SK-N-SH (cell line): ENCODE results near the gene CGB7. TPM values are rescaled to one million over a fixed set of nuclear protein-coding genes. Genes with fewer than 3 reads are reported as not detected.

Source experiments
- CTCF ChIA-PET: fragments of 300-600, 350-600 bp; formaldehyde crosslinking; extraction: SDS; loops from one replicate; lab custom pipeline; 2021; lab: Yijun Ruan, JAX
- POLR2A ChIA-PET: fragments of 350-600 bp; sonication (Branson Sonifier 250); formaldehyde crosslinking; extraction: SDS; loops from one replicate; lab custom pipeline; 2020; ENCODE audit warnings: antibody characterized with exemption, inconsistent platforms; lab: Yijun Ruan, JAX
- DNase-seq: peaks from one replicate; pipeline ENCODE4 v3.0.0; 2012
- H2AFZ ChIP-seq: fragments of 200-600 bp; sonication (generic); 2 replicates; pipeline ENCODE4 v1.8.1; 2016; ENCODE audit warnings: antibody characterized with exemption, mild to moderate bottlenecking, low read depth
- H3F3A ChIP-seq: fragments of 200-600 bp; sonication (generic); replicated peaks from 2 replicates; pipeline ENCODE3; 2016; ENCODE audit warnings: antibody characterized with exemption, mild to moderate bottlenecking; ENCODE audit not compliant: insufficient read depth
- H3K27ac ChIP-seq, 2 experiments: fragments of 200-500 bp in 1 of 2; fragments of 200-600 bp in 1 of 2; sonication (Bioruptor generic) in 1 of 2; sonication (generic), shearing (Covaris generic) in 1 of 2; 2 replicates each; pipeline versions ENCODE4 v1.5.1 to v1.6.1; 2014 to 2016; ENCODE audit warnings: low read depth in 2 of 2, inconsistent platforms in 1 of 2, low read length in 1 of 2, mild to moderate bottlenecking in 1 of 2, mixed read lengths in 1 of 2
- H3K27me3 ChIP-seq: fragments of 200-600 bp; sonication (generic), shearing (Covaris generic); 2 replicates; pipeline ENCODE4 v1.6.1; 2016; ENCODE audit warnings: mixed run types; ENCODE audit not compliant: insufficient read depth
- H3K36me3 ChIP-seq, 2 experiments: fragments of 200-500 bp in 1 of 2; fragments of 200-600 bp in 1 of 2; sonication (Bioruptor generic) in 1 of 2; sonication (generic) in 1 of 2; replicated peaks in 1 of 2; 2 replicates each; pipeline versions ENCODE3 to v1.5.1; 2014 to 2016; ENCODE audit warnings: low read length in 1 of 2, mild to moderate bottlenecking in 1 of 2; ENCODE audit not compliant: insufficient read depth in 2 of 2, control insufficient read depth in 1 of 2
- H3K4me1 ChIP-seq, 2 experiments: fragments of 200-500 bp in 1 of 2; fragments of 200-600 bp in 1 of 2; sonication (Bioruptor generic) in 1 of 2; sonication (generic), shearing (Covaris generic) in 1 of 2; 2 replicates each; pipeline versions ENCODE4 v1.5.1 to v1.6.1; 2014 to 2016; ENCODE audit warnings: low read depth in 1 of 2, low read length in 1 of 2, mixed run types in 1 of 2; ENCODE audit not compliant: insufficient read depth in 2 of 2, control insufficient read depth in 1 of 2
- H3K4me2 ChIP-seq: fragments of 200-600 bp; sonication (generic), shearing (Covaris generic); 2 replicates; pipeline ENCODE4 v1.6.1; 2017; ENCODE audit warnings: mixed run types
- H3K4me3 ChIP-seq, 2 experiments: fragments of 200-500 bp in 1 of 2; fragments of 200-600 bp in 1 of 2; sonication (Bioruptor generic) in 1 of 2; sonication (generic), shearing (Covaris generic) in 1 of 2; 2 replicates each; pipeline versions ENCODE4 v1.5.1 to v1.8.1; 2014 to 2016; ENCODE audit warnings: low read depth in 2 of 2, inconsistent platforms in 1 of 2, low read length in 1 of 2, mild to moderate bottlenecking in 1 of 2, mixed read lengths in 1 of 2, moderate library complexity in 1 of 2
- H3K79me2 ChIP-seq: fragments of 200-600 bp; sonication (generic); 2 replicates; pipeline ENCODE4 v1.8.1; 2017; ENCODE audit warnings: mild to moderate bottlenecking; ENCODE audit not compliant: insufficient read depth
- H3K9ac ChIP-seq: fragments of 200-600 bp; sonication (generic); 2 replicates; pipeline ENCODE4 v1.6.1; 2017; ENCODE audit warnings: mixed run types
- H3K9me2 ChIP-seq: fragments of 200-600 bp; sonication (generic); 2 replicates; pipeline ENCODE4 v1.6.1; 2017; ENCODE audit warnings: mixed run types
- H3K9me3 ChIP-seq: fragments of 200-600 bp; sonication (generic); 2 replicates; pipeline ENCODE4 v1.6.1; 2017; ENCODE audit warnings: mixed run types, mild to moderate bottlenecking, moderate library complexity
- H4K20me1 ChIP-seq: fragments of 200-600 bp; sonication (generic); 2 replicates; pipeline ENCODE4 v1.6.1; 2017; ENCODE audit warnings: mild to moderate bottlenecking, mixed run types; ENCODE audit not compliant: insufficient read depth
- ELF1 ChIP-seq: IDR thresholded peaks from 2 replicates; pipeline ENCODE4 v1.4.0; 2012
- EP300 ChIP-seq, 2 experiments: IDR thresholded peaks; 2 replicates each; pipeline versions ENCODE4 v1.4.0 to v1.6.1; 2012; ENCODE audit warnings: borderline replicate concordance in 1 of 2, low read depth in 1 of 2, low read length in 1 of 2
- EZH2phosphoT487 ChIP-seq: fragments of 200-600 bp; sonication (generic); IDR thresholded peaks from 2 replicates; pipeline ENCODE4 v1.6.1; 2017; ENCODE audit warnings: low read depth, mixed run types, mild to moderate bottlenecking, antibody characterized with exemption, moderate library complexity, borderline replicate concordance
- FOXJ3 ChIP-seq: sonication (generic); formaldehyde crosslinking; IDR thresholded peaks from 2 replicates; pipeline ENCODE4 v1.5.1; 2020; ENCODE audit warnings: mild to moderate bottlenecking, missing genetic modification reagents
- GATA2 ChIP-seq: sonication (generic); formaldehyde crosslinking; IDR thresholded peaks from 2 replicates; pipeline ENCODE4 v1.5.0; 2020; ENCODE audit warnings: mild to moderate bottlenecking, missing genetic modification reagents
- JUND ChIP-seq: IDR thresholded peaks from 2 replicates; pipeline ENCODE4 v1.4.0; 2012
- MXI1 ChIP-seq: IDR thresholded peaks from 2 replicates; pipeline ENCODE4 v1.6.1; 2012; ENCODE audit warnings: mild to moderate bottlenecking, low read depth, low read length, improper control_type of control experiment
- RCOR1 ChIP-seq: fragments of 150-350 bp; IDR thresholded peaks from 2 replicates; pipeline ENCODE4 v1.6.1; 2017; ENCODE audit warnings: antibody characterized with exemption, low read length
- RFX5 ChIP-seq: IDR thresholded peaks from 2 replicates; pipeline ENCODE4 v1.6.1; 2012; ENCODE audit warnings: mild to moderate bottlenecking, improper control_type of control experiment, low read length
- SIN3A ChIP-seq: IDR thresholded peaks from 2 replicates; pipeline ENCODE4 v1.6.1; 2012; ENCODE audit warnings: low read depth, mild to moderate bottlenecking, low read length, moderate library complexity, borderline replicate concordance
- SMC3 ChIP-seq: IDR thresholded peaks from 2 replicates; pipeline ENCODE4 v1.6.1; 2012; ENCODE audit warnings: low read depth, low read length, improper control_type of control experiment
- TAF1 ChIP-seq: IDR thresholded peaks from 2 replicates; pipeline ENCODE4 v1.6.1; 2012; ENCODE audit warnings: low read depth, mild to moderate bottlenecking, low read length, moderate library complexity, borderline replicate concordance
- TCF12 ChIP-seq: IDR thresholded peaks from 2 replicates; pipeline ENCODE4 v1.4.0; 2012
- TEAD4 ChIP-seq: IDR thresholded peaks from 2 replicates; pipeline ENCODE4 v1.4.0; 2012; ENCODE audit warnings: mild to moderate bottlenecking, borderline replicate concordance; ENCODE audit not compliant: insufficient read depth
- YY1 ChIP-seq: IDR thresholded peaks from 2 replicates; pipeline ENCODE4 v1.4.0; 2012; ENCODE audit warnings: low read depth, mild to moderate bottlenecking
- WGBS: methylation state at CpG from one replicate; pipeline ENCODE4 v1.1.6; 2017; ENCODE audit warnings: low lambda C conversion rate; 5-methylcytosine and 5-hydroxymethylcytosine counted together
- polyA plus RNA-seq, 3 experiments: library from polyadenylated mRNA; depleted of rRNA; stranded (reverse); fragments of >200 nt; gene quantifications; 2 replicates each; pipeline ENCODE4 v1.2.3, GENCODE V29; 2012
- TF ChIP-seq, protein P1 (sequence below): fragments of 150-350 bp; IDR thresholded peaks from 2 replicates; pipeline ENCODE4 v1.6.1; 2017; ENCODE audit warnings: antibody characterized with exemption, low read length, low read depth, borderline replicate concordance
- TF ChIP-seq, protein P2 (sequence below): IDR thresholded peaks from 2 replicates; pipeline ENCODE4; 2012
- TF ChIP-seq, protein P3 (sequence below): fragments of 200-600 bp; sonication (generic); IDR thresholded peaks from 2 replicates; pipeline ENCODE4 v1.6.1; 2017; ENCODE audit warnings: antibody characterized with exemption, mild to moderate bottlenecking, moderate library complexity
- TF ChIP-seq, protein P4 (sequence below): fragments of 150-350 bp; IDR thresholded peaks from 2 replicates; pipeline ENCODE4 v1.6.1; 2016; ENCODE audit warnings: mild to moderate bottlenecking, low read depth, low read length
- TF ChIP-seq, protein P5 (sequence below): IDR thresholded peaks from 2 replicates; pipeline ENCODE4 v1.6.1; 2012; ENCODE audit warnings: mild to moderate bottlenecking, low read depth, low read length, moderate library complexity

The CGB7 gene
- polyA plus RNA-seq, 1 of the 3 experiments (the other 2 are of a cell fraction) = 2.0 TPM

DNA sequence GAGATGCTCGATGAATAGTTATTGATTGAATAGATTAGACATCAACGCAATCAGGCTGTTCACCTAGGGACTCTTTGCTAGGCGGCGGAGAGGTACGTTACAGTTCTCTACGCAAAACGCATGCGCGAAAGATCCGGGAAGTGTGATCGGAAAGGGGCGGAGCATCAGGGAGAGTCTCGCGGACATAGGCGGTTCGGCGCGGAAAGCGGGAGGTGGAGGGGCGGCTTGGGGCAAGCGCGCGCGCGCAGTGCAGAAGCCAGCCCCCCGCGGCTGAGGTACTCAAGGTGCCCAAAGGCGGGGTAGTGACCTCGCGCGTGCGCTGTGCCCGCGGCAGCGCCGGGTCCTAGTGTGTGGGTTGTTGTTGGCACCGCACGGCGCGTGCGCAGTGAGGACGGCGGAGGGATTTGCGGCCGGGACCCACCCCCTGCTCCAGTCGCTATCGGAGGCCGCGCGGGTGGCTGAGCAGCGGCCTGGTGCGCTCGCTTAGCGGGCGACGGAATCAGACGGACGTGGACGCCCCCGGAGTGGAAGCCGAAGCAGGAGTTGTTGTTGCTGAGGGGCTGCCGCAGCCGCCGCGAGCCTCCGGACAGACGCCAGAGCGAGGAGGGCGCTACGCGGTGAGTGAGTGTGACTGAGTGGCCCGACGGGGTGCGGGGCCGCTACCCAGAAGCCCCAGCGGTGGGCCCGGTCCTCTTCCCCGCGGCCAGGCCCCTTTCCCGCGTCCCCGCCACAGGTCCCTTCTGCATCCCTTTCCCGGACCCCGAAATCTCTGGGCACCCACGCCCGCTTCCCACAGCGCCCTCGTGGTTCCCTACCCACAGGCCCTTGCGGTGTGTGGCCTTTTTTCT is 27.7 kb upstream of the CGB7 start, which contains the start of gene SNRNP70 (continued):
- TF ChIP-seq, protein P1, sequence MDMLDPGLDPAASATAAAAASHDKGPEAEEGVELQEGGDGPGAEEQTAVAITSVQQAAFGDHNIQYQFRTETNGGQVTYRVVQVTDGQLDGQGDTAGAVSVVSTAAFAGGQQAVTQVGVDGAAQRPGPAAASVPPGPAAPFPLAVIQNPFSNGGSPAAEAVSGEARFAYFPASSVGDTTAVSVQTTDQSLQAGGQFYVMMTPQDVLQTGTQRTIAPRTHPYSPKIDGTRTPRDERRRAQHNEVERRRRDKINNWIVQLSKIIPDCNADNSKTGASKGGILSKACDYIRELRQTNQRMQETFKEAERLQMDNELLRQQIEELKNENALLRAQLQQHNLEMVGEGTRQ = no peak
- TF ChIP-seq ELF1 (peak; percentile 90), TAF1 (peak; percentile 97), JUND (no peak), TCF12 (peak; percentile 24; the same call in 1 of the 2 replicates), EP300 (IDR thresholded peaks at IDR 0.05; ENCODE audit: borderline replicate concordance in 1 of 2, low read depth in 1 of 2, low read length in 1 of 2) (no peak), SIN3A (no peak), YY1 (0 out of 2 replicates have a peak, but pooled peaks have one; percentile 36)
- TF ChIP-seq, protein P2, sequence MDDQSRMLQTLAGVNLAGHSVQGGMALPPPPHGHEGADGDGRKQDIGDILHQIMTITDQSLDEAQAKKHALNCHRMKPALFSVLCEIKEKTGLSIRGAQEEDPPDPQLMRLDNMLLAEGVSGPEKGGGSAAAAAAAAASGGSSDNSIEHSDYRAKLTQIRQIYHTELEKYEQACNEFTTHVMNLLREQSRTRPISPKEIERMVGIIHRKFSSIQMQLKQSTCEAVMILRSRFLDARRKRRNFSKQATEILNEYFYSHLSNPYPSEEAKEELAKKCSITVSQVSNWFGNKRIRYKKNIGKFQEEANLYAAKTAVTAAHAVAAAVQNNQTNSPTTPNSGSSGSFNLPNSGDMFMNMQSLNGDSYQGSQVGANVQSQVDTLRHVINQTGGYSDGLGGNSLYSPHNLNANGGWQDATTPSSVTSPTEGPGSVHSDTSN = peak; percentile 72

DNA sequence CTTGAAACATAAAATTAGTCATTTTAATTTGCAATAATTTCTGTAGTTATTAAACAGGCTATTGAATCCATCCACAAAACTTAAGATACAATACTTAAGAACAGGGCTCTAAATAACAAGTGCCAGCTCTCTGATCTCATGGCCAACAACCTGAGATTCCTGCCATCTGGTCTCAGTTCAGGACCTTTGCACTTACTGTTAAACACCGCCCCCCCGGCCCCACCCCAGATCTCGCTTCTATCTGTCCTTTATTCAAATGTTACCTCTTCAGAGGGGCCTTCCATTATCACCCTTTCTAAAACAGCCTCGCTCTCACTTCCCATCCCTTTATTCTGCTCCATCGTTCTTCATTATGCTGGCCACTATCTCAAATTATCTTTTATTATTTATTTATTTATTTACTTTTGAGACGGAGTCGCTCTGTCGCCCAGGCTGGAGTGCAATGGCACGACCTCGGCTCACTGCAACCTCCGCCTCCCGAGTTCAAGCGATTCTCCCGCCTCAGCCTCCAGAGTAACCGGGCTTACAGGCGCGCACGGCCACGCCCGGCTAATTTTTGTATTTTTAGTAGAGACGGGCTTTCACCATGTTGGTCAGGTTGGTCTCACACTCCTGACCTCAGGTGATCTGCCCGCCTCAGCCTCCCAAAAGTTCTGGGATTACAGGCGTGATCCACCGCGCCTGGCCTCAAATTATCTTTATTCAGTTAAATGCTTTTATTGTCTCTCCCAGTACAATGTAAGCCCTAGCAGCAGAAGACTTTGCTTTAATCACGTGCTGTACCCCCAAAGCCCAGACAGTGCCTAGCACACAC is 26.9 kb upstream of the CGB7 start:
- Histone ChIP-seq H3K9ac (peak overlapping the region; percentile 98; the same call in 1 of the 2 replicates), H3K27me3 (no peaks in the 10 kb centered on the region), H3K36me3 (peaks cover 10 to 25% of the 10 kb centered on the region in 2 experiments), H2AFZ (peak overlapping the region; percentile 71), H3K9me3 (no peaks in the 10 kb centered on the region), H3K4me1 (peaks cover 10 to 12% of the 10 kb centered on the region in 2 experiments; a peak in 1 of 4 replicates), H3K79me2 (peaks cover 45% of the 10 kb centered on the region), H3K4me2 (peak overlapping the region; percentile 63; the same call in 1 of the 2 replicates), H4K20me1 (peaks cover 39% of the 10 kb centered on the region), H3K4me3 (peak overlapping the region; percentile 24 to 78; a peak in 3 of 4 replicates), H3F3A (peaks cover 4% of the 10 kb centered on the region), H3K27ac (peak overlapping the region; percentile 46 to 69), H3K9me2 (no peaks in the 10 kb centered on the region)
- no peak for DNase-seq
- ChIA-PET CTCF (interaction anchor here (1.0 kb wide), 1 partner anchor 13 kb away, joined by 4 read pairs; no protein-coding TSS in a partner anchor), POLR2A (no interaction called here)
- 72% methylated on average over 26 of the region's 26 CpGs for WGBS
- TF ChIP-seq RFX5 = no peak
- no peak for TF ChIP-seq ELF1
- no peak for TF ChIP-seq SMC3
- TF ChIP-seq, protein P3, sequence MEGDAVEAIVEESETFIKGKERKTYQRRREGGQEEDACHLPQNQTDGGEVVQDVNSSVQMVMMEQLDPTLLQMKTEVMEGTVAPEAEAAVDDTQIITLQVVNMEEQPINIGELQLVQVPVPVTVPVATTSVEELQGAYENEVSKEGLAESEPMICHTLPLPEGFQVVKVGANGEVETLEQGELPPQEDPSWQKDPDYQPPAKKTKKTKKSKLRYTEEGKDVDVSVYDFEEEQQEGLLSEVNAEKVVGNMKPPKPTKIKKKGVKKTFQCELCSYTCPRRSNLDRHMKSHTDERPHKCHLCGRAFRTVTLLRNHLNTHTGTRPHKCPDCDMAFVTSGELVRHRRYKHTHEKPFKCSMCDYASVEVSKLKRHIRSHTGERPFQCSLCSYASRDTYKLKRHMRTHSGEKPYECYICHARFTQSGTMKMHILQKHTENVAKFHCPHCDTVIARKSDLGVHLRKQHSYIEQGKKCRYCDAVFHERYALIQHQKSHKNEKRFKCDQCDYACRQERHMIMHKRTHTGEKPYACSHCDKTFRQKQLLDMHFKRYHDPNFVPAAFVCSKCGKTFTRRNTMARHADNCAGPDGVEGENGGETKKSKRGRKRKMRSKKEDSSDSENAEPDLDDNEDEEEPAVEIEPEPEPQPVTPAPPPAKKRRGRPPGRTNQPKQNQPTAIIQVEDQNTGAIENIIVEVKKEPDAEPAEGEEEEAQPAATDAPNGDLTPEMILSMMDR = no peak
- no peak for TF ChIP-seq EZH2phosphoT487
- TF ChIP-seq TEAD4 = no peak
- no peak for TF ChIP-seq FOXJ3
- TF ChIP-seq, protein P4, sequence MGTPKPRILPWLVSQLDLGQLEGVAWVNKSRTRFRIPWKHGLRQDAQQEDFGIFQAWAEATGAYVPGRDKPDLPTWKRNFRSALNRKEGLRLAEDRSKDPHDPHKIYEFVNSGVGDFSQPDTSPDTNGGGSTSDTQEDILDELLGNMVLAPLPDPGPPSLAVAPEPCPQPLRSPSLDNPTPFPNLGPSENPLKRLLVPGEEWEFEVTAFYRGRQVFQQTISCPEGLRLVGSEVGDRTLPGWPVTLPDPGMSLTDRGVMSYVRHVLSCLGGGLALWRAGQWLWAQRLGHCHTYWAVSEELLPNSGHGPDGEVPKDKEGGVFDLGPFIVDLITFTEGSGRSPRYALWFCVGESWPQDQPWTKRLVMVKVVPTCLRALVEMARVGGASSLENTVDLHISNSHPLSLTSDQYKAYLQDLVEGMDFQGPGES = no peak
- no peak for TF ChIP-seq MXI1
- no peak for TF ChIP-seq RCOR1
- no peak for TF ChIP-seq GATA2
- TF ChIP-seq, protein P5, sequence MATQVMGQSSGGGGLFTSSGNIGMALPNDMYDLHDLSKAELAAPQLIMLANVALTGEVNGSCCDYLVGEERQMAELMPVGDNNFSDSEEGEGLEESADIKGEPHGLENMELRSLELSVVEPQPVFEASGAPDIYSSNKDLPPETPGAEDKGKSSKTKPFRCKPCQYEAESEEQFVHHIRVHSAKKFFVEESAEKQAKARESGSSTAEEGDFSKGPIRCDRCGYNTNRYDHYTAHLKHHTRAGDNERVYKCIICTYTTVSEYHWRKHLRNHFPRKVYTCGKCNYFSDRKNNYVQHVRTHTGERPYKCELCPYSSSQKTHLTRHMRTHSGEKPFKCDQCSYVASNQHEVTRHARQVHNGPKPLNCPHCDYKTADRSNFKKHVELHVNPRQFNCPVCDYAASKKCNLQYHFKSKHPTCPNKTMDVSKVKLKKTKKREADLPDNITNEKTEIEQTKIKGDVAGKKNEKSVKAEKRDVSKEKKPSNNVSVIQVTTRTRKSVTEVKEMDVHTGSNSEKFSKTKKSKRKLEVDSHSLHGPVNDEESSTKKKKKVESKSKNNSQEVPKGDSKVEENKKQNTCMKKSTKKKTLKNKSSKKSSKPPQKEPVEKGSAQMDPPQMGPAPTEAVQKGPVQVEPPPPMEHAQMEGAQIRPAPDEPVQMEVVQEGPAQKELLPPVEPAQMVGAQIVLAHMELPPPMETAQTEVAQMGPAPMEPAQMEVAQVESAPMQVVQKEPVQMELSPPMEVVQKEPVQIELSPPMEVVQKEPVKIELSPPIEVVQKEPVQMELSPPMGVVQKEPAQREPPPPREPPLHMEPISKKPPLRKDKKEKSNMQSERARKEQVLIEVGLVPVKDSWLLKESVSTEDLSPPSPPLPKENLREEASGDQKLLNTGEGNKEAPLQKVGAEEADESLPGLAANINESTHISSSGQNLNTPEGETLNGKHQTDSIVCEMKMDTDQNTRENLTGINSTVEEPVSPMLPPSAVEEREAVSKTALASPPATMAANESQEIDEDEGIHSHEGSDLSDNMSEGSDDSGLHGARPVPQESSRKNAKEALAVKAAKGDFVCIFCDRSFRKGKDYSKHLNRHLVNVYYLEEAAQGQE = no peak
